HFF-Myc (cell line): ENCODE data around the gene LYRM4.

Experiments
- DNase-seq: peaks from one replicate; pipeline ENCODE4 v3.0.0-alpha.2; 2011; ENCODE audit warnings: low read depth; ENCODE audit errors: extremely low read depth
- H3K4me3 ChIP-seq: replicated peaks from 2 replicates; pipeline ENCODE4 v1.5.1; 2011; ENCODE audit warnings: low read depth, mild to moderate bottlenecking, control low read depth, low read length
- TF ChIP-seq, protein P1 (sequence below): IDR thresholded peaks from 2 replicates; pipeline ENCODE4 v1.5.1; 2012; ENCODE audit warnings: mild to moderate bottlenecking, low read depth, low read length, control low read depth; ENCODE audit errors: missing control alignments

Gene LYRM4

DNA sequence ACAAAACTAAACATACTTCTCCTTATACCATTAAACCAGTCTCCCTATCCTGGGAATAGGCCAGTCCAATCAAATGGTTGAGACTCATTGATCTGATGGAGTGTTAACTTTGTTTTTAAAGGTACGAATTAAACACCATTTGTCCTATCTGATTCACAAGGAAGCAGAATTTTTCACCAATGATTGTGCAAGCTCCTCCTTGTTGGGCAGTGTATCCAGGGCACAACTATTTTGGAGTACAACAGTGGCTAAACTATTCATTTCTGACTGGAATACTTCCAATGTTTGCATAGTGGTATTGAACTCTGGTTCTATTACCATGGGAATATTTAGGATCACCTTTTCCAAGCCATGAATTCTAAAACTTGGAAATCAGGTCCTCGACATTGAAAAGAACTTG is 181.1 kb downstream of the LYRM4 start:
- TF ChIP-seq, protein P1, sequence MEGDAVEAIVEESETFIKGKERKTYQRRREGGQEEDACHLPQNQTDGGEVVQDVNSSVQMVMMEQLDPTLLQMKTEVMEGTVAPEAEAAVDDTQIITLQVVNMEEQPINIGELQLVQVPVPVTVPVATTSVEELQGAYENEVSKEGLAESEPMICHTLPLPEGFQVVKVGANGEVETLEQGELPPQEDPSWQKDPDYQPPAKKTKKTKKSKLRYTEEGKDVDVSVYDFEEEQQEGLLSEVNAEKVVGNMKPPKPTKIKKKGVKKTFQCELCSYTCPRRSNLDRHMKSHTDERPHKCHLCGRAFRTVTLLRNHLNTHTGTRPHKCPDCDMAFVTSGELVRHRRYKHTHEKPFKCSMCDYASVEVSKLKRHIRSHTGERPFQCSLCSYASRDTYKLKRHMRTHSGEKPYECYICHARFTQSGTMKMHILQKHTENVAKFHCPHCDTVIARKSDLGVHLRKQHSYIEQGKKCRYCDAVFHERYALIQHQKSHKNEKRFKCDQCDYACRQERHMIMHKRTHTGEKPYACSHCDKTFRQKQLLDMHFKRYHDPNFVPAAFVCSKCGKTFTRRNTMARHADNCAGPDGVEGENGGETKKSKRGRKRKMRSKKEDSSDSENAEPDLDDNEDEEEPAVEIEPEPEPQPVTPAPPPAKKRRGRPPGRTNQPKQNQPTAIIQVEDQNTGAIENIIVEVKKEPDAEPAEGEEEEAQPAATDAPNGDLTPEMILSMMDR = no peak
- H3K4me3 ChIP-seq = no peak overlapping the region
- DNase-seq = no peak

DNA sequence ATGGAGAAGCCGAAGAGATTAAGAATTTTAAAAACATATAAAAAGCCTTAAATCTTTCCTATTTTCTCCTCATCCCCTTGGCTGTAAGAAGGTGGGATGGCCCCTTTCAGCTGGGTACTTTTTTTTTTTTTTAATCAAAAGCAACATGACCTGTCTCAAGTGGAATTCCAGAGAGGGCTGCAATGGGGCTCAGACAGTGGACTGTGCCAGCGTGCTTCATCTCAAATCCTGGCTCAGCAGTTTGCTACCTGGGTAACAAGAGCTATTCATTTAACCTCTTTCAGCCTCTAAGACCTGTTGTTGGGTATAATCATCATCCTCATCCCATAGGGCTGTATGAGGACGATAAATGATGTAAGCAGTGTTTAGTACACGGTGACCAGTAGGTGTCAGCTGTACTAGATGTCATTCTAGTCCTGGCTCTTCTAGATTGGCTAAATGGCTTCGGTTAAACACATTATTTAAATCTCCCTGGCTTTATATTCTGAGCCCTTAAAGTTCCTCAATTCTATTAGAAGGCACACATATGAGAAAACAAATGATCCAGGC is 182.6 kb downstream of the LYRM4 start:
- no peak for DNase-seq
- TF ChIP-seq, protein P1 = no peak
- H3K4me3 ChIP-seq = no peak overlapping the region

DNA sequence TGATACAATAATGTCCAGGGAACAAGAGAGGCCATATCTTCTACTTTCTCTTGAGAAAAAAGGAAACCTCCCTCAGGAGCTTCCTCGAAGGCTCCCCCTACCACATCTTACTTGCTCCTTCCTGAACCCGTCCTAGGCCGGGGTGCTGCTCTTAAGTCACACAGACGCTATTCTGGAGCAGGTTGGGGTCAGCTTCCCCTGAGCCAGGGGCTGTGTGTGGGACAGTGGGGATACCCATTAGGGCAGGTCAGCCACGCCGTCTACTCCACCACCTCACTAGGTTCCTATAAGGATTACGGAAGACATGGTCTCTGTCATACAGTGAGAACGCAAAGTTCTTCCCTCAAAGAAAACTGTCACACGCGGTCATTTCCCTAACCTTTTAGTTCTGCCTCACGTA is 183.8 kb downstream of the LYRM4 start:
- TF ChIP-seq, protein P1 = no peak
- no peak for DNase-seq
- H3K4me3 ChIP-seq = no peak overlapping the region

DNA sequence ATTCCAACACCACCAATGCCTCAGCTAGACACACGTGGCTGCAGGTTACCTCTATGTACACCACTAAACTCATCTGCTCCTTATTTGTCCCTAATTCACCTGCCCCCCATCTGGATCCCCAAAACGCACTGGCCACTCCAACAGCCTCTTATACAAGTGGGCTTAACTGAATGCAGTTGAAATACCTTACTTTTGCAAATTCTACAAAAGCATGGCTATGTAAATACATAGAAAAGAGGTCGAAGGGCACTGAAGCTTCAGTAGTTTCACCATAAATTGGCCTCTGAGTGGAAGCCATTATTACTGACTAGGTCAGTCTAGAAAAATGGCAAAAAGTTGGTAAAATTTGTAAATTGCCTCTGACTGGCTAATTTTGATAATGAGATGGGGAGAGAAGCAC is 186.8 kb downstream of the LYRM4 start:
- TF ChIP-seq, protein P1 = no peak
- DNase-seq = no peak
- H3K4me3 ChIP-seq = no peak overlapping the region

DNA sequence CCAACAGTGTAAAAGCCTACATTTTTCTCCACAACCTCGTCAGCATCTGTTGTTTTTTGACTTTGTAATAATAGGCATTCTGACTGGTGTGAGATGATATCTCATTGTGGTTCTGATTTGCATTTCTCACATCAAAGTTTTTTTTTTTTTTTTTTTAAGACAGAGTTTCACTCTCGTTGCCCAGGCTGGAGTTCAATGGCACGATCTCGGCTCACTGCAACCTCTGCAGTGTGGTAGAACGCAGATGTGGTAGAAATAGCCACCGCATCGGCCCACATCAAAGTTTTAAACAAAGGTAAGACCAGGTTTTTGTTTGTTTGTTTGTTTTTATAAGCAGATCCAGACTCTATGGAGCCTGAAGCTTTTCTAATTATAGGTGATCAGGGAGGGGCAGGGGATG is 188.3 kb downstream of the LYRM4 start:
- H3K4me3 ChIP-seq = no peak overlapping the region
- no peak for DNase-seq
- TF ChIP-seq, protein P1 = no peak

DNA sequence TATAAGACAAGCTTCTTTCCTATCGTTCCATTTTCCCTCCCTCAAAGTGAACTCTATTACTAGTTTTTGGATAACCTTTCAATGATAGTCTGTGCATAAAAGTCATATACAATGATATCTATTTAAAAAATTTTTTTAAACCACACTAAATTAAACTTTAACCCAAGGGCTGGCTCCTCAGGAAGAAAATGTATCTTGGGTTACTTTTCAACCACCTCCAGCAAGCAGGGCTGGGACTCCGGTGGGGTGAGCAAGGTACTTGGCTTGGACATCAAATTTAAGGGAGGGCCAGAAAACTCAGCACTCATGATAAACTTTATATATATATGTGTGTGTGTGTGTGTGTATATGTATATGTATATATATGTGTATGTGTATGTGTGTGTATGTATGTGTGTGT is 189.5 kb downstream of the LYRM4 start:
- TF ChIP-seq, protein P1 = no peak
- no peak for DNase-seq
- no peak overlapping the region for H3K4me3 ChIP-seq

DNA sequence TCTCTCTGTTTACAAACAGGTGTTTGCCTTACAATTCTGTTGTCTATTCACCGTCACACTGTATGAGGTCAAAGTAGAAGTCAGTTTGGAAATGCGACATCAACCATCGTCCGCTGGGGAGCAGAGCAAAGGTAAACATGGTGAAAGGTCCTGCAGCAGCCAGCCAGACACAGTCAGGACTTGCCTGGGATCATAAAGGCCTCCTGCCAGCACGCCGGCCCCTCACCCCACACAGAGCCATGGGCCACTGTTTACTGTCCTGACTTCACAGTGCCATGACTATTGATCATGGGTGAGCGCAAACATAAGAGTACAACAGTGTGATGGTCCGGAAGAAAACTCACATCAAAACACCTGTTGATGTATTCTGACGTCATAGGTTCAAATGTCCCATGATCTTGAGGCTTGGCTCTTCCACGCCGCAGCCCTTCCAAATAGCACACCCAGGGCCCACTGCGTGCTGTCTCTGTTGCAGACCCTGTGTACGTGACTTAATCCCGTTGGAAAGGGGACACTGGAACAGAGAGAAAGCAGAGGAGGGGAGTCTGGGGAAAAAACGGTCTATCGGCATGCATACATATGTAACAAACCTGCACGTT is 192.5 kb downstream of the LYRM4 start:
- DNase-seq = no peak
- TF ChIP-seq, protein P1 = no peak
- H3K4me3 ChIP-seq = no peak overlapping the region
